ENCODE measurements around the gene DLG5.
A peak's percentile ranks its signal among the peaks of the same experiment; 100 is the strongest.

The DLG5 gene

GRCh38 chr10:77898323-77899079, 28.1 kb downstream of the DLG5 start:
- Histone ChIP-seq H3K4me3 (no peak overlapping the region), H3K27ac (peak overlapping the region in 17 of 21 experiments; percentile 2 to 73 (median 54))

GRCh38 chr10:77896058-77896457, 30.5 kb downstream of the DLG5 start:
- Histone ChIP-seq H3K4me3 (no peak overlapping the region), H3K27ac (no peak overlapping the region)

- no peak overlapping the region for H3K27ac ChIP-seq
- no peak overlapping the region for H3K4me3 ChIP-seq
These were observed 32.5 kb downstream of the DLG5 start for GRCh38 chr10:77894058-77894457.

DNA sequence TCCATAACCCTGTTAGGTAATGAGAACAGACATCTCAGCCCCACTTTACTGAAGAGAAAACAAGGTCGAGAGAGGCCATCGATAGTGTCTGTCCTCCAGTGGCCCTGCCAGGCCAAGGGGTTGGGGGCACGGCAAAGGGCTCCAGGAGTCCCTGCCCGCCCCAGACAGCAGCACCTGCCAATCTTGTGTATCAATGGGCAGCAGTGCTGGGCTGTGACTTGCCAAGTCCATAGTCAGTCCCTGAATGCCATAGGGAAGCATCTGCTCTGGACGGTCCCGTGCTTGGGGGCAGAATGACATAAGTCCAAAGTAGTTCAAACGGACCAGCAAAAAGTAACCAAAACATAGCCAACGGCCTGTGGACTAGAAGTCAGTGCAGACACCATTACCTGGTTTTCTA, 33.2 kb downstream of the DLG5 start:
- H3K27ac ChIP-seq: peak overlapping the region in 2 of 21 experiments; percentile 25 to 35

GRCh38 chr10:77892761-77893160, 33.8 kb downstream of the DLG5 start:
- H3K27ac ChIP-seq: peak overlapping the region in 1 of 21 experiments; percentile 25
- no peak overlapping the region for H3K4me3 ChIP-seq

More for the DNA sequence above, 33.2 kb downstream of the DLG5 start:
- no peak overlapping the region for H3K4me3 ChIP-seq

GRCh38 chr10:77892021-77892739, 34.4 kb downstream of the DLG5 start:
- Histone ChIP-seq H3K4me3 (no peak overlapping the region), H3K27ac (peak overlapping the region in 2 of 21 experiments; percentile 7 to 15)

DNA sequence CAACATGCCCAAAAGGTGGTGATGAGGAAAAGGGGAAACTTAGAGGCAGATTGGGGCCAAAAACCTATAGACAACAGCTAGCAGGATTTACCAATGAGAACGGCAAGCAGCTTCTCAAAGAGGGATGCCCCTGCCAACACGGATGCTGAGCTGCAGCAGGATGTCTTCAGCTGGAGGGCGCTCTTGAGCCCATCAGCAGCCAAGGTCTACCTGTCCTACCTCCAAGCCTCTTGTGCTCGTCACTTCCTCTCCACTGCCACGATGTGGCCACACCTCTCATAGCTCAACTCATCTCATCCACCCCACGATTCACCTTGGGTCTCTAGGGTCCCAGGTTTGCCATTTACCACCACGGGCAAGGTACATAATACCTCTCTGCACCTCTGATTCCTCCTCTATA, 36.5 kb downstream of the DLG5 start:
- Histone ChIP-seq H3K4me3 (no peak overlapping the region), H3K27ac (peak overlapping the region in 2 of 21 experiments; percentile 18 to 80)

- Histone ChIP-seq H3K4me3 (no peak overlapping the region), H3K27ac (peak overlapping the region in 10 of 21 experiments; percentile 19 to 80 (median 60))
These were observed 37.2 kb downstream of the DLG5 start for GRCh38 chr10:77889277-77889903.

GRCh38 chr10:77888356-77888703, 38.2 kb downstream of the DLG5 start:
- H3K4me3 ChIP-seq: no peak overlapping the region

DNA sequence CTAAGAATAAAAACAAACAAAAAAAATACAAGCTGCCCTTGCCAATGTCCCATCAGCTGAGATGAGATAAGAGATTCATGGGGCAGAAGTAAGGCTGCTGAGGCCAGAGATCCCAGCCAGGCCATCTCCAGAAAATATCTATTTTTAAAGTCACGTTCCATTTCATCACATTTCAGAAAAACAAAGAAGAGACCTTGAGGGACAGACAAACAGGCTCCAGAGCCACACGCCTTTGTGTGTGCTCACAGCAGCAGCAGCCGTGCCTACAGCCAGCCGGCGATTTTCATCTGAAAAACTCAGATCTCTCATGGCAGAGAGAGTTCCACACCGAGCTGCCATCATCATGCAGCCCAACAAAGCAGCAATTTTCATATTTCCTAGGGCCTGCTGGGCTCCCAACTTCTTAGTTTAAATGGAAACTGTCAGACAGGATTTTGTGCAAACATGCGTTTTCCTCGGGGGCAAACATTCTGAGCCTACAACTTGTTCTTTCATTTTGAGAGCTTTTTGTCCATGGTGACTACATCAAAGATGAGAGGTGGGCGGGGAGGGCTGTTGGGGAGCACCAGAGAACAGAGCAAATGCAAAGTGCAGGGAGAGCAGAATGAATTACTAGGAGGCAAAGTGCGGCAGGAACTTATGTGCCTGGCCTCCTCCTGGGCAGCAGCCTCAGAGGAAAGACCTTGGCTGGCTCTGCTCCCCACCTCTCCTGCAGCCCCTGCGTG, 38.8 kb downstream of the DLG5 start:
- no peak overlapping the region for H3K4me3 ChIP-seq
- H3K27ac ChIP-seq: peak overlapping the region in 13 of 21 experiments; percentile 18 to 80 (median 58)

More at GRCh38 chr10:77888356-77888703, 38.2 kb downstream of the DLG5 start:
- peak overlapping the region in 12 of 21 experiments; percentile 36 to 80 (median 61) for H3K27ac ChIP-seq

GRCh38 chr10:77886795-77887355, 39.7 kb downstream of the DLG5 start:
- no peak overlapping the region for H3K4me3 ChIP-seq
- H3K27ac ChIP-seq: peak overlapping the region in 12 of 21 experiments; percentile 36 to 80 (median 60)

GRCh38 chr10:77884181-77884580, 42.4 kb downstream of the DLG5 start:
- no peak overlapping the region for H3K4me3 ChIP-seq
- no peak overlapping the region for H3K27ac ChIP-seq

GRCh38 chr10:77881636-77882035, 44.9 kb downstream of the DLG5 start:
- H3K27ac ChIP-seq: no peak overlapping the region
- no peak overlapping the region for H3K4me3 ChIP-seq

- H3K27ac ChIP-seq: no peak overlapping the region
- no peak overlapping the region for H3K4me3 ChIP-seq
These were observed 45.3 kb downstream of the DLG5 start for GRCh38 chr10:77881222-77881621.

GRCh38 chr10:77879710-77880109, 46.8 kb downstream of the DLG5 start:
- no peak overlapping the region for H3K4me3 ChIP-seq
- no peak overlapping the region for H3K27ac ChIP-seq

DNA sequence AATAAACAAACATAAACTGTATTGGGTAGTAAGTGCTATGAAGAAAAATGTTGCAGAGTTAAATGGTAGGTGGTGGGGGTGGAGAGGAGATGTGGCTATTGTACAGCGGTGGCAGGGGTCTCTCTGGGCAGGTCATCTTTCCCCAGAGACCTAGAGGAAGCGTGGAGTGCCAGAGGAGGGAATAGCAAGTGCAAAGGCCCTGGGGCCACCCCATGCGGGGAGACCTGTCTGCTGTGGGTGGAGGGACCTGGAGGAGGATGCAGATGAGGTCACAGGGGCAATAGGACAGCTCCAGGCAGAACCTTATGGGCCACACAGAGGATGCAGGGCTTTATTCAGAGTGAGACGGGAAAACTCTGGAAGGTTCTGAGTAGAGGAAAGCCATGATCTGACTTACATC, 47.5 kb downstream of the DLG5 start:
- Histone ChIP-seq H3K27ac (peak overlapping the region in 1 of 21 experiments; percentile 52), H3K4me3 (no peak overlapping the region)

DNA sequence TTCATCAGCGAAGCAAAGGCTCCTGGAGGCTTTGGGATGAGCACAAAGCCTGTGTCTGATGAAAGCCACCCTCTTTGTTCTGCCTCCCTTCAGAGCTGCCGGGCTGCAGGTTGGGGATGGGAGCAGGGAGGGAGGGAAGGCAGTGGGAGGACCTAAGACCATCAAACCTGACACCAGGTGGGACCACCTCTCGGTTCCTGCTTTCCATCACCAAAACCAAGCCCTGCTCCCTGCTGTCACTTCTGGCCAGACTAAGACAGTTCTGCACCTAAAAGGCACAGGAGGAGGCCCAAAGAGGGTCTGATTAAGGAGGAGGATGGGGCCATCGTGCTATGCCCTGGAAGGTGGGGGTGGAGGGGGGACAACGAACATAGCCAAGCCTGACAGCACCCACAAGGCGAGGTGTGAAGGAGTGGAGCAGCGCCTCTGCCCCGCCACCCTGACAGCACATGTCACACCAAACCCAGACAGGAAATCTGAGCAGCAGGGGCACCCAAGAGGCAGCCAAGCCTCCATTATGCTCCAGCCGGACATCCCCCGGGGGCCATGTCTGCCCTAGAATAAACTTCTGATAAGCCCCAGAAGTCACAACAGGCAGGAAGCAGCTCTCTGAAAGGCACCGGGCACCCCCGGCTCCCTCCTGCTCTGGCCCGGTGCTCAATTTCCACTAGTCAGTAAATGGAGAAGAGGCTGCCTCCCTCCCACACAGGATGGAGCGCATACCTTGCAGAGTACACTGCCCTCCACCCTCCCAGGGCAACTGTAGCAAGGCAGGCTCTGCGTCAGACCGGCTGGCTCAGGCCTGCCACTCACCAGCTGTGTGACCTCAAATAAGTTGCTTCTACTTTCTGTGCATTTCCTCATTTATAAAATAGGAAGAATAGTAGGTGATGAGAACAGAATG, 48.9 kb downstream of the DLG5 start:
- no peak overlapping the region for H3K4me3 ChIP-seq
- peak overlapping the region in 9 of 21 experiments; percentile 4 to 64 (median 52) for H3K27ac ChIP-seq

DNA sequence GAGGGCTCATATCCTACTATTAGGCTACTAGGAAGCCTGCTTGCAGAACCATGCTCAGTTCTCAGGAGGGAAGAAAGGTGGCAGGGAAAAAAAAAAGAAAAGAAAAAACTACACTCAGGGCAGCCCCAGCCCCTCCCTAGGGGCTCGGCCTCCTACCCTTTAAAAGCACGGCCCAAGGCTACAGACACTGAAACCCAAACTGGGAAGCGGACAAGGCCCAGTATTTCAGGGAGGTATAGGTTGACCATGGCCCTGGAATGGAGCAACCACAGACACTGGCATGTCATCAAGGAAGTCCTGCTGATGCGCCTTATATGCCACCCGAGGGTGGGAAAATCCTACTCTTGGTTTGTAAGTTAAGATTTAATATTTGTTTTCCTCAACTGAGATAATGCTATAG, 50.8 kb downstream of the DLG5 start:
- Histone ChIP-seq H3K4me3 (no peak overlapping the region), H3K27ac (peak overlapping the region in 3 of 21 experiments; percentile 0 to 83 (median 14))

Data from skin epidermis (tissue), 12 donors.